Measurements from ENCODE around the gene PUM2. TPM values are rescaled to one million over a fixed set of nuclear protein-coding genes. Genes with fewer than 3 reads are reported as not detected.
A peak's percentile ranks its signal among the peaks of the same experiment; 100 is the strongest.
"Not testable (repeated sequence)": the region's sequence is repeated elsewhere in the genome, so short reads cannot be mapped to it uniquely, and the experiment has no call there.

Gene PUM2, protein sequence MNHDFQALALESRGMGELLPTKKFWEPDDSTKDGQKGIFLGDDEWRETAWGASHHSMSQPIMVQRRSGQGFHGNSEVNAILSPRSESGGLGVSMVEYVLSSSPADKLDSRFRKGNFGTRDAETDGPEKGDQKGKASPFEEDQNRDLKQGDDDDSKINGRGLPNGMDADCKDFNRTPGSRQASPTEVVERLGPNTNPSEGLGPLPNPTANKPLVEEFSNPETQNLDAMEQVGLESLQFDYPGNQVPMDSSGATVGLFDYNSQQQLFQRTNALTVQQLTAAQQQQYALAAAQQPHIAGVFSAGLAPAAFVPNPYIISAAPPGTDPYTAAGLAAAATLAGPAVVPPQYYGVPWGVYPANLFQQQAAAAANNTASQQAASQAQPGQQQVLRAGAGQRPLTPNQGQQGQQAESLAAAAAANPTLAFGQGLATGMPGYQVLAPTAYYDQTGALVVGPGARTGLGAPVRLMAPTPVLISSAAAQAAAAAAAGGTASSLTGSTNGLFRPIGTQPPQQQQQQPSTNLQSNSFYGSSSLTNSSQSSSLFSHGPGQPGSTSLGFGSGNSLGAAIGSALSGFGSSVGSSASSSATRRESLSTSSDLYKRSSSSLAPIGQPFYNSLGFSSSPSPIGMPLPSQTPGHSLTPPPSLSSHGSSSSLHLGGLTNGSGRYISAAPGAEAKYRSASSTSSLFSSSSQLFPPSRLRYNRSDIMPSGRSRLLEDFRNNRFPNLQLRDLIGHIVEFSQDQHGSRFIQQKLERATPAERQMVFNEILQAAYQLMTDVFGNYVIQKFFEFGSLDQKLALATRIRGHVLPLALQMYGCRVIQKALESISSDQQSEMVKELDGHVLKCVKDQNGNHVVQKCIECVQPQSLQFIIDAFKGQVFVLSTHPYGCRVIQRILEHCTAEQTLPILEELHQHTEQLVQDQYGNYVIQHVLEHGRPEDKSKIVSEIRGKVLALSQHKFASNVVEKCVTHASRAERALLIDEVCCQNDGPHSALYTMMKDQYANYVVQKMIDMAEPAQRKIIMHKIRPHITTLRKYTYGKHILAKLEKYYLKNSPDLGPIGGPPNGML
- 80.6 TPM for total RNA-seq
- long read RNA-seq, partial matches to known transcripts: 28 of 29 reads
- long read RNA-seq, other reads (novel, unspliced or antisense): 1 of 29 reads

DNA sequence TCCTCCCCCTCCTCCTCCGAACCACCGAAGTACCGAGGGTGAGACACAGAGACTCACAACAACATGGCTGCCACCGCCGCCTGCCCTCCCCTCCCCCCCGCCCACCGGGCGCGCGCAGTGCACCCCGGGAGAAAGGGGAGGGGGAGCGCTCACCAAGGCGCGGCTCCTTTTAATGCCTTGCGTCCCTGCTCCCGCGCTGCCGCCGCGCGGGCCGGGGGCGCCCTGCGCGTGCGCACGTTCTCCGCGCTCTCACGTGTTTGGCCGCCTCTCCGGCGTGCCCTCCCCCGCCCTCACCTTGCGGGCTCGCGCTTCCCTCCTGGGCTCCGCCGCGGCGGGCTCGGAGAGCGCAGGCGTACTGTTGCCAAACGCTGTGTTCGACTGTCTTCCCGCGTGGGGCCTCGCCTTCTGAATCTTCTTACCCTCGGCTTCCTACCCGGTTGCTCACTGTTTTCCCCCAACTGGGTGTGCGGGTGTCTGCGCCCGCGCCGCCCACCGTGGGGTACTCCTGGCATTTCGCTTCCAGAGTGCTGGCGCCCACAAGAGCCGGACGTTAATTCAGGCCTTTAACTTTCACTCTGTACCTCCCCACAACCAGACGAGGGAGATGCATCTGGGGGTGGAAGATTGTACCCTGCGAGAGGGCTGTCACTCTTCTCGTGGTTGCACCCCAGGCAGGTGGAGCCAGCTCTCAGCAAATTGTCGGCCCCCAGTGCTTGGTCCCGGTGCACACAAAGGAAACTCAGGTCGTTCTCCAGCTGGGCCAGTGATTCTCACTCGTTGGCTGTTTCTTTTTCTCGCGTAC lies at the start of gene PUM2:
Gene PUM2, minus strand, starts transcription at position 92 of the 802 bp plus-strand sequence. CDS start 23,484 bp downstream, outside the sequence.
- DNase-seq: peak; percentile 96
- ATAC-seq: peak; percentile 97
- intact Hi-C loops (cut with micrococcal nuclease): no loop called here

DNA sequence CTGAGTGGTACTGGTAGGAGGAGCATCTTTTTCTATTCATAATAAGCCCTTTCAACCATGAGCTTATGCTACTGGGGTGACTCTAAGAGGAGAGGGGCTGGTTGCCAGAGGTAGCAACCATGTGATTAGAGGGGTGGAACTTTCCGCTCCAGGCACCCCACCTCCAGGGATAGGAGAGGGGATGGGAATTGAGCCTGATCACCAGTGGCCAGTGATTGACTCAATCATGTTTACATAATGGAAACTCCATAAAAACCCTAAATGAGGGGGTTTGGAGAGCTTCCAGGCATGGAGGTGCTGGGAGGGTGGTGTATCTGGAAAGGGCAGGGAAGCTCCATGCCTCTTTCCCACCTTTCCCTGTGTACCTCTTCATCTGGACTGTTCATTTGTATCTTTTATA lies 49.7 kb upstream of the PUM2 start:
- intact Hi-C loops (cut with micrococcal nuclease): no loop called here
- no peak for ATAC-seq
- no peak for DNase-seq

DNA sequence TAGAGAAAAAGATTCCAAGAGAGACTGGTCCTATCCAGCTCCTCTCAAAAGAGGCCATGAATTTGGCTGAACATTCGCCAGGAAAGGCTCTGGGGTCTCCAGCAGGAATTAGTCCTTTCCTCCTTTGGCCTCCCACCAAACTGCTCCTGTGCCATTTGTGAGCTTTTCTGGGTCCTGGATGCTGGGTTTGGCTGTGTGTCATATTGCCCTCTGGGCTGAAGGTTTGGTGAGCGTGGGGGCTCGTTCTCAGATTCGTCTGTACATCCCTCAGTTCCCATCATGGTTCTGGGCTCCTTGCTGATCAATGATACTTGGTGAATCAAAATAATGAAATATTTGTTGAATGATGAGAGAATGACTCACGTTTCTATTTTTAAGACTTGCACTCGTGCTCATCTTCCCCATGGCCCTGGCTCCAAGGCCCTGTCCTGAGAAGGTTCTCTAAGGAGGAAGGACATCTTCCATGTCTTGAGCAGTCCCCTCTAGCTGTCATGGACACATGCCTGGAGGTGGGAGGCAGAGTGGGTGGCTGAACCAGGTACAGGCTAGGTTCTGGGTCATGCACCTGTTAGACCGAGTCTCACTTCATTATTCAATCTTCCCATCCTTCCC lies 48.4 kb upstream of the PUM2 start:
- no peak for DNase-seq
- intact Hi-C loops (cut with micrococcal nuclease): no loop called here
- ATAC-seq: no peak

DNA sequence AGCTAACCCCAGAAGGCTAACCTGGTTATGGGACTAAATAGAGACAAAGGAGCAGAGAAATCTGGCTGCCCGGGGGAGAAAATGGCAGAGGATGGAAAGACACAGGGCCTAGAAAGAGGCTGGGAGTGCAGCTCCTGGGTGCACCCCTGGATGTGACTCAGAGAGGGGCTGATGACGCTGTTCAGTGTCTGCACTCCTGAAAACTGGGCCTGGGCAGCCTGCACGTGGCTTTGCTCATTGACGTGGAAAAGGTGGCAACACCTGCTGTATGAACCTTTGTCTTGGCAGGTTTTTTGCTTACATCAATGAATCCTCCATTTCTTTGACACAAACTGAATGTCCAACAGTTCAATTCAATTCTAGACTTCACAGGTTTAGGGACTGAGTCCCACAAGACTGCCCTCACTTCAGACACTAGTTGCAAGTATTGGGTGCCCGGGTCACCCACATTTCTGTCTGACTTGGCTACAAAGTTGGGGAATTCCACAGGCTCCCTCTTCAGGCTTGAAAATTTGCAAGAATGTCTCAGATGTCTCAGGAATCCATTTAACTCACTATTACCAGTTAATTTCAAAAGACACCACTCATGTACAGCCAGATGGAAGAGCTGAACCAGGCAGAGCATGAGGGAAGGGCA lies 47.3 kb upstream of the PUM2 start:
- DNase-seq: no peak
- intact Hi-C loops (cut with micrococcal nuclease): no loop called here
- no peak for ATAC-seq

DNA sequence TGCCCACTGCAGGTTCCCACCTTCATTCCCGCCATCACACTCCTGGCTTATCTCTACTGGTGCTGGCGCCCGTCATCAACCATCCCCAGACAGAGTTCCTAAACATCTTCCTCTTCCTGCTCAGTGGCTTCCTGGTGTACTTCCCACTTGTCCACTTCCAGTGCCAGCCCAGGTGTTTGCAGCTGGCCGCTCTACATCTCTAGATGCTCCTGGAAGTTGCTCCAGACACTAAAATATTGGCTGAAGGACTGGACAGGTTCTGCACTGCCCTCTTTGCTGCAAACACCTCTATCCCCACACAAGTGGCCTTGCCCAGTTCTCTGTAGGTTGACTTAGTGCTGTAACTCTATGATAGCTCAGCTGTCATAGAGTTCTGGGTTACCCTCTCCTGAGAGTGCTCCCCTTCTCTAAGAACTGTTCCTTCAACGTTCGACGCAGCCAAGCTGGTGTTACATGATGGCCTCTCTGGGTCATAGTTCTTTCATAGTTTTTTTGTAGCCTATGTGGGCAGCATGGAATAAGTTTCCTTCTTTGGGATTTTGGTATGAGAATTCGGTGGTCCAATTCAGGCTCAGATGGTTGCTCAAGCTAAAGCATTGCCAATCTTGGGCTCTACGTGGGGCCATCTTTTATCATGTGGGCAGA lies 45.8 kb upstream of the PUM2 start:
- no peak for ATAC-seq
- intact Hi-C loops (cut with micrococcal nuclease): no loop called here

DNA sequence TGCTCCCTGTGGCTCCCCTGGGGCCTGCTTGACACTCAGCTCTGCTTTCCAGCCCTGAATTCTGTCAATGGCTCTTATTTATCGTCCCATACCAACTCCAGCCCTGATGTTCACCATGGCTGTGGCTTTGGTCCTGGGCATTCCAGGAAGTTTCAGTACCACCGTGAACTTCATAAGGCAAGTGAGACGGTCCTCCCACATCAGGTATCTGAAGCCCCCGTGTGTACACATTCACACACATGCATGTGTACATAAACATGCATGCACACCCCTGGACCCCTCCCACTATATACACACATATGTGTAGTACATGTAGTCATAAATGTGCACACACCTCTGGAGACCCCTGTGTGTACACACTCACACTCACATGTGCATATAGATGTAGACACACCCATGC lies 43.3 kb upstream of the PUM2 start:
- no peak for DNase-seq
- no peak for ATAC-seq
- intact Hi-C loops (cut with micrococcal nuclease): no loop called here

More for the DNA sequence above, 45.8 kb upstream of the PUM2 start:
- DNase-seq: no peak

DNA sequence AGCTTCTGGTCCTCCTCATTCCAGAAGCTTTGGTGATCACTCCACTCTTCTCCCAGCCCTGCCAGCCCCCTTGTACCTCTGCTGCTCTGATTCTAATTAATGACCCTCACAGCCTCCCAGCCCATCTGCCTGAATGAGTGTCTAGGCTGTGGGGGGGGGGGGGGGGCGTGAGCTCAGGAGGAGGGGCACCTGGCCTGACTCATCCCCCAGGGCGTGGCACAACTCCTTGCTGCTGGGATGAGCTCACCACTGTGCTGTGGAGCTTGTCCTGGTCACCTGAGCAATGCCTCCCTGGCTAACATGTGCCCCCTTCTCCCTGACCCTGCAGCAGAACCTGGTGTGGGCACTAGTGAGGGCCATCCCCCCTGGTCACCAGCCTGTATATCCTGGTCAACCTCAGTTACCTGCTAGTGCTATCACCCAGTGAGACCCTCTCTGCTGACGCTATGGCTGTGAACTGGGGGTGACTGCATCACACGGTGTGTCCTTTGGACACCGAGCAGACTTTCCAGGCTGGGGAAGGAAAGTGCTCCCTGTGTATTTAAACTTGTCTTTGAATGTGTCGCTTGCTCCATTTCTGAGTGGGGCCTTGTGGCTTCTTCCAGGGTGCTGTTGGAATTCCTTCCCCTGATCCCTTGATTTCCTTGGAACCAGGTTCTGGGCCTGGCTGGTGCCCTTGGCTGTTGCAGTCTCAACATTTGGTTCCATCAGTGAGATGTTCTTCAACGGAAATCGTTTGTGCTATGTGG lies 41.5 kb upstream of the PUM2 start:
- no peak for ATAC-seq
- no peak for DNase-seq
- intact Hi-C loops (cut with micrococcal nuclease): no loop called here

DNA sequence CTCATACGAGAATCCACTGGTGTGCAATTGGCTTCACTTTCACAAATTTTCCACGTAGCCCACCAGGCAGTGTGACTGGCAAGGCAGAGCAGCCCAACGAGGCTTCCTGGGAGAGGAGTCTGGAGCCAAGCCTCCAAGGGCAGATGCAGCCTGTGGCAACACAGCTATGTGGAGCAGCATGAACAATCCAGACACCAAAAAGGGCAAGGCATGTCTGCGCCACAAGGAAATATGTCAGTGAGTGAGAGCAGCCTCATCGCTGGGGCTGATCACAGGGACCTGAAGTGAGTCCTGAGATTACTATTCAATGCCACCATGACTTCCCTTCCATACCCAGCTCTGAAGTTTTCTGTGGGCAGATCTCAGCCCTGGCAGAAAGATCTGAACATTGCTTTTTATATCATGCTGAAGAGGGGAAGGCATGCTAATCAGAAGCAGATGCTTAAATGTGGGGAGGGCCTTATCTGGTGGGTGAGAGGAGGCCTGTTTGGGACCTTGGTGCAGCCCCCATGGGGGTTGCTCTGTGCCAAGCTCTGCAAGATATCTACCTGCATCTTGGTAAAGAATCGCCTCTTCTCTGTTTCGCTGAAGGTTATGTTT lies 40.0 kb upstream of the PUM2 start:
- DNase-seq: no peak
- no peak for ATAC-seq
- intact Hi-C loops (cut with micrococcal nuclease): no loop called here

DNA sequence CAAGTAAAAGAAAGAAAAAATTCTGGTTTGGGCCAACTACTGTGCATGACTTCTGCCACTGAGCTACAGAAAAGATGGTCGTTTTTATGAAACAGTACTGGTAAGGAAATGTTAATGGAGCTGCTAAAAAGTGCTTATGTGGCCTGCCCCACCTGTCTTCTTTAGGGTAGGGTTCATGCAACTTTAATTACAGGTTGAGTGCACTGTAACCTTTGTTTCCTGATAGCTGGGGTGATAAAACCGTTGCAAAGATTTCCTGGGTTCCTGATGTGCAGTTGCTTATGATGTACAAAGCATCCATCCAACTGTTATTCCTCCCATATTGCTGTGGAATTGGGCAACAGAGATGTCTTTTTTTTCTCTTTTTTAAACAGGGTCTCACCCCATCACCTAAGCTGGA lies 34.3 kb upstream of the PUM2 start:
- DNase-seq (no peak), ATAC-seq (no peak)
- intact Hi-C loops (cut with micrococcal nuclease): no loop called here

DNA sequence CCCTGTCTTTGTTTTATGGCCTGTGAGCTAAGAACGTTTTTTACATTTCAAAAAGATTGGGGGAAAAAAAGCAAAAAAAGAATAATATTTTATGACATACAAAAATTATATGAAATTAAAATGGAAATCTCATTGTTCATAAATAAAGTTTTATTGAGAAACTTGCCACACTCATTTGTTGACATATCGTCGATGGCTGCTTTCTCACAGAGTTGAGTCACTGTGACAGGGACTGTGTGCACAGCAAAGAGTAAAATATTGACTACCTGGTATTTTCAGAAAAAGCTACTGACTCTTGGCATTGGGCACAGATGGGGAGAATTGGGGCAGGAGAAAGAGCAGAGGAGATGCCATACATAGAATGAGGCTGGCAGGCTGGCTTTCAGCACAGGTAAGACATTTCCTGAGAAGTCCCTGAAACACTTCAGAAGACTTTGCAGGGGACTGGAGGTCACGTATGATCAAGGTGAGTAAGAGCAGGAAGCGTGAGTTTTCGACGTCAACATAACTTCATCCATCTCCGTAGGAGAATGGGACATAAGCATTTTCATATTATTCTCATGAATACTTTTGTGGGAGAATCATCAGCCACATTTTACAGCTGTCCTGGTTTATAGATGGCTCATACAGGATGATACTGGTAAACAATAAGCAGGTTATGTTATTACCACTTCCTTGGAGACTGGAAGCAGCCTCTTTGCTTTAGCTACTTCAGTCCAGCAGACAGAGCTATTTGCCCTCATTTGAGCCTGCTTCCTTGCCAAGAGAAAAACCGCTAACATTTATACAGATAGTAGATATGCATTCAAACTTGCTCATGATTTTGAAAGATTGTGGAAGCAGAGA lies 32.5 kb upstream of the PUM2 start:
- DNase-seq (no peak), ATAC-seq (no peak)
- intact Hi-C loops (cut with micrococcal nuclease): no loop called here

DNA sequence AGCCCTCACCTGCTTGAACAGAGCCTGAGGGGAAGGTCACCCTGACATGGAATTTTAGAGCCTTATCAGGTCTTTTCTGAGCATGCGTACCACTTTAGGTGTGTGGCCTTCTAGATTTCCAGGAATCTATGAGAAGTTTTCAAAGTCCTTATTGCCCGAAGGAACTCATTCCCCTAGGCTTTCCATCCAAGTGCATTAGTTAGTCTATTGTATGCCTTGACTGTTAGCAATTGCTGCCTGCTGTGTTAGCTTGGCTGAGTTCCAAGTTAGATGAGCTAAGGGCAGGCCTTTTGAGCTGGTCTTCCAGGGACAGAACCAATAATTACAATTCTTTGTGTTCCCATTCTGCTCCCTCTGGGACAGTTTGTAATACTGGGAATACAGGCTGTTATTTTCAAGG lies 30.8 kb upstream of the PUM2 start:
- intact Hi-C loops (cut with micrococcal nuclease): no loop called here
- peak; percentile 54 for ATAC-seq
- no peak for DNase-seq

DNA sequence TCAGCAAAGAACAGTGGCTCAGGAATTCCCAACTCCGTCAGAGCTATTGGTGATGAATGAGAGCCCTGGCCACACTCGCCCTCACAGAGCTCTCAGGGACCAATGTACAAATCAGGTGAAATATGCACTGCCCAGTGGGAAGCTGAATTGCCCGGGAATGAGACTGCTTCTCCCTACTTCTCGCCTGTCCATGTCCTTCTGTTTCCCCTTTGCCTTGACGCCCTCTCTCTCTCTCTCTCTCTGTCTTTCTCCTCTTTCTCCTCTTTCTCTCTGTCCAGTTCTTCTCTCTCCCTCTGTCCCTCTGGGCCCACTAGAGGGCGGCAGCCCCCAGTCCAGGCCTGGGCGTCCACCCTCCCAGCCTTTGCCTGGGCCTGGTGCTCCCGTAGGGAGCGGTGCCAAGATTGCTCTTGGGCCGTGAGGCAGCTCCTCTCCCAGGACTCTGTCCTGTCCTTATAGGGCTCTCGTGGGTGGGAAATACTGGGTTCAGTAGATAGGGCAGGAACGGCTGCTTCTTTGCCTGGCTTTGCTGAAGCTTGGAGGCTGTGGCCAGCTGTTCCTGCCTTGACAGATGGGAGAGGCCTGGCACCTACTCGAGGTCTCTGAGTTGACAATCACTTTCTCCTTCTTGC lies 28.4 kb upstream of the PUM2 start:
- peak; percentile 97 for ATAC-seq
- peak; percentile 91 for DNase-seq
- intact Hi-C loops (cut with micrococcal nuclease): no loop called here

DNA sequence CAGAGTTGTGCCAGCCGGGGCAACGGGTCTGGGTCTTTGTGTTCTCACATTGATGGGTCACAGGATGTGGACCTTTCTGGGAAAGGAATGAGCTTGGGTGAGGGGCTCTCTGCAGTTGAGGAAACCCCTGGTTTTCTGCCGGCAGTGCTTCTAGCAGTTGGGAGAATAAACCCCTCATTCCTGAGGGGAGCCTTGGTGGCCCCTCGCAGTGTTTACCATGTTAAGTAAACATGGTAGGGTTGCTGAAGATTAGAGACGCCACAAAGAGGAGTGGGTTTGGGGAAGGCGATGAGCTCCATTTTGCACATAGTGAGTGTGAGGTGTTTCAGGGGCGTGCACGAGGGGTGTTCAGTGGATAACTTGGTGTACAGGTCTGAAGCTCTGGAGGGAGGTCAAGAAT lies 27.7 kb upstream of the PUM2 start:
- intact Hi-C loops (cut with micrococcal nuclease): no loop called here
- no peak for ATAC-seq

DNA sequence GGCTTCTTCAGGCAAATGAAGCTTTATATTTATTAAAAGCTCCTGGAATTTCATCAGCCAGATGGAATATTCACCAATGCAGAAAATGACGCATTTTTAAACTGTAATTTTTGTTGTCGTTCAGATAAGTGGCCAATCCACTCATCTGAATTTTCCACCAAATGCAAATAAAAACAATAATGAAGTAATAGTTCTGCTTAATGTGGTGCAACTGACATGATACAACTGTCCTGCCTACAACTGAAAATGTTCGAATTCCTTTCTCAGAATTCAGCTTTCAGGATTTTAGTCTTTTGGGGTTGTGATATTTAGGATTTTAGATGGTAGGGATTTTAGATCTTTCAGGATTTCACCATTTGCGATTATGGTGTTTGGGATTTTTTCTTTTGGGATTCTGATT lies 27.1 kb upstream of the PUM2 start:
- no peak for ATAC-seq
- intact Hi-C loops (cut with micrococcal nuclease): no loop called here
- no peak for DNase-seq

More for the DNA sequence above, 27.7 kb upstream of the PUM2 start:
- DNase-seq: no peak

DNA sequence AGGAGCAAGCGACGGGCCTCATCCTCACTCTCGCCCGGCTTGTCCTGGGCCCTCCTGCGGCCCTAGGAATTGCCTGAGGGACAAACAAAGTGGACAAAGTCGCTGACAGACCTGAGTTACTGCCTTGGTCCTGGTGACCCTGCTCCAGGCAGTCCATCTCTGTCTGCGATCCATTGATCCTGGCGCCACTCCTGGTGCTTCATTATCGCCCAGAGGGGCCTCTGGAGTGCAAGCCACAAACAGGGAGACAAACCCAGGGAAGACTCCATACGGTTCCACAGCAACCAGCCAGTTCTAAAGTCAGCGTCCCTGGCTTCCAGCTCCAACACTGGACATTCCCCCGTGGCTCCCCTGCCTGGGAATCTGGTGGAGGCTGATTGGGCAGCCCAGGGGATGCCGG lies 24.3 kb upstream of the PUM2 start:
- intact Hi-C loops (cut with micrococcal nuclease); ATAC-seq; DNase-seq: not testable (repeated sequence)

All from left ventricle myocardium superior (tissue), 1 donor.